Spleen (tissue), 7 donors: ENCODE data around the gene LTBP2.

Experiments used
- POLR2A ChIP-seq, 3 donors: fragments of 450-650 bp; IDR thresholded peaks; one replicate each; pipeline ENCODE4 v1.5.1; 2017; ENCODE audit warnings: antibody characterized with exemption in 3 of 3, mild to moderate bottlenecking in 1 of 3
- TF ChIP-seq, protein P1 (sequence below), 11 experiments: fragments of 200-600 bp in 7 of 11; fragments of 450-650 bp in 4 of 11; sonication (generic) in 4 of 11; IDR thresholded peaks in 8 of 11; conservative IDR thresholded peaks in 3 of 11; 1 replicate in 7 of 11; 2 replicates in 4 of 11; pipeline versions ENCODE4 v1.4.0 to v1.8.0; 2016 to 2021; ENCODE audit warnings: antibody characterized with exemption in 11 of 11, inconsistent platforms in 4 of 11, mild to moderate bottlenecking in 1 of 11
- donor health status: DM: no; HTN: no; CAD: no; lungs with moderate emphysema.
- donor health status: DM: no; HTN: no; CAD: no.
- donor health status: DM: no; HTN: no; CAD: no.

- TF ChIP-seq POLR2A (IDR thresholded peaks at IDR 0.05): no peak
- TF ChIP-seq, protein P1, sequence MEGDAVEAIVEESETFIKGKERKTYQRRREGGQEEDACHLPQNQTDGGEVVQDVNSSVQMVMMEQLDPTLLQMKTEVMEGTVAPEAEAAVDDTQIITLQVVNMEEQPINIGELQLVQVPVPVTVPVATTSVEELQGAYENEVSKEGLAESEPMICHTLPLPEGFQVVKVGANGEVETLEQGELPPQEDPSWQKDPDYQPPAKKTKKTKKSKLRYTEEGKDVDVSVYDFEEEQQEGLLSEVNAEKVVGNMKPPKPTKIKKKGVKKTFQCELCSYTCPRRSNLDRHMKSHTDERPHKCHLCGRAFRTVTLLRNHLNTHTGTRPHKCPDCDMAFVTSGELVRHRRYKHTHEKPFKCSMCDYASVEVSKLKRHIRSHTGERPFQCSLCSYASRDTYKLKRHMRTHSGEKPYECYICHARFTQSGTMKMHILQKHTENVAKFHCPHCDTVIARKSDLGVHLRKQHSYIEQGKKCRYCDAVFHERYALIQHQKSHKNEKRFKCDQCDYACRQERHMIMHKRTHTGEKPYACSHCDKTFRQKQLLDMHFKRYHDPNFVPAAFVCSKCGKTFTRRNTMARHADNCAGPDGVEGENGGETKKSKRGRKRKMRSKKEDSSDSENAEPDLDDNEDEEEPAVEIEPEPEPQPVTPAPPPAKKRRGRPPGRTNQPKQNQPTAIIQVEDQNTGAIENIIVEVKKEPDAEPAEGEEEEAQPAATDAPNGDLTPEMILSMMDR (IDR thresholded peaks at IDR 0.05 in 8 of 11, conservative IDR thresholded peaks at IDR 0.05 in 3 of 11): no peak
Observed at GRCh38 chr14:74476607-74477006, 135.4 kb downstream of the LTBP2 start.
